Thyroid gland (tissue), 4 donors: ENCODE measurements around the gene IFTAP.

Source experiments
- POLR2A ChIP-seq, 2 donors: fragments of 450-650 bp; IDR thresholded peaks; one replicate each; pipeline ENCODE4 v1.6.1; 2017; ENCODE audit warnings: antibody characterized with exemption in 2 of 2, mild to moderate bottlenecking in 2 of 2, moderate library complexity in 1 of 2
- TF ChIP-seq, protein P1 (sequence below), 6 experiments: fragments of 200-600 bp in 3 of 6; fragments of 450-650 bp in 3 of 6; sonication (generic) in 3 of 6; IDR thresholded peaks; one replicate each; pipeline ENCODE4 v1.5.1; 2016 to 2019; ENCODE audit warnings: antibody characterized with exemption in 6 of 6, mild to moderate bottlenecking in 2 of 6, inconsistent platforms in 1 of 6, moderate library complexity in 1 of 6

DNA sequence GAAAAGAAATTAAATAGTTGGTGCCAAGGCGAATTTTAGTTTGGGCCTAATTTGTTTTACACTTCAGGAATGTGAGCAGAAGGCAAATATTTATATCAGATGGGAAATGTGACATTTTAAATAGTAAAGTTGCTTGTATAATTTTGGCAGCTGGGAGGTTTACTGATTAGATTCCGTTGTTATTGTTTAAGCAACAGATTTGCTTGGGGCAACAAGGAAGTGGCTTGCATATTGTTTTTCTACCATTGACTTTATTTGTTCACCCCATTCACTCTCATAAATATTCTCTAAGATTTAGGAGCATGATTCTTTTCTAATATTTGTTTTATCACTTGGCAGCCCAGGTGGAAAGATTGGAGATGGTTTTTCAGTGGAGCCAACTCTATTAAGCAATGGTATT is 44.3 kb downstream of the IFTAP start:
- TF ChIP-seq, protein P1, sequence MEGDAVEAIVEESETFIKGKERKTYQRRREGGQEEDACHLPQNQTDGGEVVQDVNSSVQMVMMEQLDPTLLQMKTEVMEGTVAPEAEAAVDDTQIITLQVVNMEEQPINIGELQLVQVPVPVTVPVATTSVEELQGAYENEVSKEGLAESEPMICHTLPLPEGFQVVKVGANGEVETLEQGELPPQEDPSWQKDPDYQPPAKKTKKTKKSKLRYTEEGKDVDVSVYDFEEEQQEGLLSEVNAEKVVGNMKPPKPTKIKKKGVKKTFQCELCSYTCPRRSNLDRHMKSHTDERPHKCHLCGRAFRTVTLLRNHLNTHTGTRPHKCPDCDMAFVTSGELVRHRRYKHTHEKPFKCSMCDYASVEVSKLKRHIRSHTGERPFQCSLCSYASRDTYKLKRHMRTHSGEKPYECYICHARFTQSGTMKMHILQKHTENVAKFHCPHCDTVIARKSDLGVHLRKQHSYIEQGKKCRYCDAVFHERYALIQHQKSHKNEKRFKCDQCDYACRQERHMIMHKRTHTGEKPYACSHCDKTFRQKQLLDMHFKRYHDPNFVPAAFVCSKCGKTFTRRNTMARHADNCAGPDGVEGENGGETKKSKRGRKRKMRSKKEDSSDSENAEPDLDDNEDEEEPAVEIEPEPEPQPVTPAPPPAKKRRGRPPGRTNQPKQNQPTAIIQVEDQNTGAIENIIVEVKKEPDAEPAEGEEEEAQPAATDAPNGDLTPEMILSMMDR (IDR thresholded peaks at IDR 0.05), result no peak
- no peak for TF ChIP-seq POLR2A (IDR thresholded peaks at IDR 0.05)
